ENCODE data around the gene ADAM17.

DNA sequence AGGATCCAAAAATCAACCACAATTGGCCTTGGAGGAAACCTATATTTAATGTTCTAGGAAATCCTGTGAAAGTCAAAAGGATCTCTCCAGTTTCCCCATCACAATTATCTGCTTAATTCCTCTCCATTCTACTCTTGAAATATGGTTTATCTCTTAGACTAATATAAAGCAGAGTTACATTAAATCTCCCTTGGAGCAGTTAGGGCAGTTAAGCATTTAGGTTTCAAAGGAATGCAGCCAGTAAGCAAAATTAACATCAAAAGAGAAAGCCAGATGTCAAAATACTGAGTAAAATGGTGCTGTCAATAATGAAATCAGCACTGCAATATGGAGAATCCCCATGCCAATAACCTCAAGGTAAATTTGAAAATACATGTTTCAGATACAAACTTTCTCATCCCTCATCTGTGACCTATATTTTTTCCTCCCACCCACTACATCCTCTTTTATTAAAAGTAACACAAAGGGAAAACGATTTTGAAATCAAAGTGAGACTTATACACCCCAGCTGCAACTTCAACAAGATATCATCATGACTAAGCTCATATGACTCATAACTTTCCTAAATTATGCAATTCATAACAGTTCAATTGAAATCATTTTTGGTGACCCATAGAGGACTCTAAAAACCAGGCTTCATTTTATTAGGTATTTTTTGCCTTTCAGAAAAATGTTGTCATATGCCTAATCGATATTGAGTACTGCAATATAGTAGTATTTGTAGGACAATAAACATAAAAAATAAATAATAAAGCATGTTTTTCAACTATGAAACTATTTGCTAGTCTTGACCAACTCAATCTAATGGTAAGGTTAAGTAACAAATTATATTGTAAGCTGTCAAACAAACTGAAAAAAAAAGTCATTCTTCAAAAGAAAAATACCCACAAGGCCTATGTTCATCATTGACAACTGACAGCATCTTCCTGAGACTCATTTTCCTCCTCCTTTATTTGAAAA is 3.1 kb downstream of the ADAM17 start:
- TF ChIP-seq, protein P1, sequence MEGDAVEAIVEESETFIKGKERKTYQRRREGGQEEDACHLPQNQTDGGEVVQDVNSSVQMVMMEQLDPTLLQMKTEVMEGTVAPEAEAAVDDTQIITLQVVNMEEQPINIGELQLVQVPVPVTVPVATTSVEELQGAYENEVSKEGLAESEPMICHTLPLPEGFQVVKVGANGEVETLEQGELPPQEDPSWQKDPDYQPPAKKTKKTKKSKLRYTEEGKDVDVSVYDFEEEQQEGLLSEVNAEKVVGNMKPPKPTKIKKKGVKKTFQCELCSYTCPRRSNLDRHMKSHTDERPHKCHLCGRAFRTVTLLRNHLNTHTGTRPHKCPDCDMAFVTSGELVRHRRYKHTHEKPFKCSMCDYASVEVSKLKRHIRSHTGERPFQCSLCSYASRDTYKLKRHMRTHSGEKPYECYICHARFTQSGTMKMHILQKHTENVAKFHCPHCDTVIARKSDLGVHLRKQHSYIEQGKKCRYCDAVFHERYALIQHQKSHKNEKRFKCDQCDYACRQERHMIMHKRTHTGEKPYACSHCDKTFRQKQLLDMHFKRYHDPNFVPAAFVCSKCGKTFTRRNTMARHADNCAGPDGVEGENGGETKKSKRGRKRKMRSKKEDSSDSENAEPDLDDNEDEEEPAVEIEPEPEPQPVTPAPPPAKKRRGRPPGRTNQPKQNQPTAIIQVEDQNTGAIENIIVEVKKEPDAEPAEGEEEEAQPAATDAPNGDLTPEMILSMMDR (IDR thresholded peaks at IDR 0.05 in 2 of 3, conservative IDR thresholded peaks at IDR 0.05 in 1 of 3; ENCODE audit: control insufficient read depth in 2 of 3, extremely low read depth in 1 of 3, insufficient read depth in 1 of 3, low read depth in 3 of 3, low read length in 3 of 3), result no peak
- TF ChIP-seq EP300 (IDR thresholded peaks at IDR 0.05; ENCODE audit: borderline replicate concordance in 1 of 2, control insufficient read depth in 1 of 2, low read depth in 2 of 2, low read length in 2 of 2) (no peak), JUND (IDR thresholded peaks at IDR 0.05; ENCODE audit: low read depth, low read length) (no peak)
- TF ChIP-seq, protein P2, sequence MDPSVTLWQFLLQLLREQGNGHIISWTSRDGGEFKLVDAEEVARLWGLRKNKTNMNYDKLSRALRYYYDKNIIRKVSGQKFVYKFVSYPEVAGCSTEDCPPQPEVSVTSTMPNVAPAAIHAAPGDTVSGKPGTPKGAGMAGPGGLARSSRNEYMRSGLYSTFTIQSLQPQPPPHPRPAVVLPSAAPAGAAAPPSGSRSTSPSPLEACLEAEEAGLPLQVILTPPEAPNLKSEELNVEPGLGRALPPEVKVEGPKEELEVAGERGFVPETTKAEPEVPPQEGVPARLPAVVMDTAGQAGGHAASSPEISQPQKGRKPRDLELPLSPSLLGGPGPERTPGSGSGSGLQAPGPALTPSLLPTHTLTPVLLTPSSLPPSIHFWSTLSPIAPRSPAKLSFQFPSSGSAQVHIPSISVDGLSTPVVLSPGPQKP (IDR thresholded peaks at IDR 0.05; ENCODE audit: low read depth, low read length), result no peak

Data from GM12878 (cell line).